Panc1 (cell line): ENCODE measurements around the gene SDK1.

Experiments
- CTCF ChIP-seq: fragments of 450-650 bp; IDR thresholded peaks from 2 replicates; pipeline ENCODE4 v1.5.1; 2017; ENCODE audit warnings: mild to moderate bottlenecking
- POLR2AphosphoS5 ChIP-seq: IDR thresholded peaks from 2 replicates; pipeline ENCODE4 v1.6.1; 2012; ENCODE audit warnings: mild to moderate bottlenecking, low read depth, low read length, moderate library complexity
- REST ChIP-seq, 2 experiments: IDR thresholded peaks; 2 replicates each; pipeline ENCODE4 v1.6.1; 2011 to 2012; ENCODE audit warnings: low read depth in 2 of 2, control low read depth in 1 of 2, low read length in 1 of 2, mild to moderate bottlenecking in 1 of 2, moderate library complexity in 1 of 2; ENCODE audit not compliant: insufficient read depth in 1 of 2
- SIN3A ChIP-seq: IDR thresholded peaks from 2 replicates; pipeline ENCODE4 v1.6.1; 2012; ENCODE audit warnings: low read depth, mild to moderate bottlenecking, low read length, moderate library complexity, borderline replicate concordance; ENCODE audit not compliant: insufficient read depth
- TCF7L2 ChIP-seq: IDR thresholded peaks from 2 replicates; pipeline ENCODE4 v1.6.1; 2011; ENCODE audit warnings: mild to moderate bottlenecking, low read depth, low read length, inconsistent platforms

- TF ChIP-seq CTCF (no peak), POLR2AphosphoS5 (no peak), TCF7L2 (no peak), REST (IDR thresholded peaks at IDR 0.05; ENCODE audit: insufficient read depth in 1 of 2, low read depth in 2 of 2, low read length in 1 of 2) (no peak), SIN3A (no peak)
Measured at GRCh38 chr7:3533040-3533439, 232.0 kb downstream of the SDK1 start.
